Activated CD8-positive, alpha-beta memory T cell treated with anti-CD3 and anti-CD28 coated beads for 1 hour (primary cell): Measurements from ENCODE around the gene TIMM29.
"Not testable (repeated sequence)": the region's sequence is repeated elsewhere in the genome, so short reads cannot be mapped to it uniquely, and the experiment has no call there.

Experiments
- DNase-seq, 2 donors: peaks; one replicate each; pipeline ENCODE4 v3.0.0-alpha.2; 2020; ENCODE audit warnings: low read depth in 1 of 2; ENCODE audit errors: extremely low read depth in 1 of 2

Gene TIMM29

DNA sequence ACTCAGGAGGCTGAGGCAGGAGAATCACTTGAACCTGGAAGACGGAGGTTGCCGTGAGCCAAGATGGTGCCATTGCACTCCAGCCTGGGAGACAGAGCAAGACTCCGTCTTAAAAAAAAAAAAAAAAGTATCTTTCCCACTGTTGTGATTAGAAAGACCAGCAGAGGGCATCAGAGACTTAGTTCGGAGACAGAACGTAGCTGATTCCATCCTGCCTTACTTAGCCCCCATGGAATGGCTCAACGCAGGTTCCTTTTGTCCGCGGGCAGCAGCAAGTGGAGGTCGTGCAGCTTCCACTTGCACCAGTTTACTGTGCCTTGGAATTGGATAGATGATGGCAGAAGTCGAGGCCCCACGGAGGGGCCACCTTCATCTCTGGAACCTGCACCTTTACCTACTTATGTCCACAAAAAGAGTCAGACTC lies 8.1 kb downstream of the TIMM29 start:
- no peak for DNase-seq

DNA sequence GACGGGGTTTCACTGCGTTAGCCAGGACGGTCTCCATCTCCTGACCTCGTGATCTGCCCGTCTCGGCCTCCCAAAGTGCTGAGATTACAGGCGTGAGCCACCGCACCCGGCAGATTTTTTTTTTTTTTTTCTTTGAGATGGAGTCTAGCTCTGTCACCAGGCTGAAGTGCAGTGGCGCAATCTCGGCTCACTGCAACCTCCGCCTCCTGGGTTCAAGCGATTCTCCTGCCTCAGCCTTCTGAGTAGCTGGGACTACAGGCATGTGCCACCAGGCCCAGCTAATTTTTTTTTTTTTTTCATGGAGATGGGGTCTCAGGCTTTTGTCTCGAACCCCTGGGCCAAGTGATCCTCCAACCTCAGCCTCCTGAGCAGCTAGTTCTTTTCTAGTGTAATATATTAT lies 13.0 kb downstream of the TIMM29 start:
- DNase-seq: not testable (repeated sequence)

DNA sequence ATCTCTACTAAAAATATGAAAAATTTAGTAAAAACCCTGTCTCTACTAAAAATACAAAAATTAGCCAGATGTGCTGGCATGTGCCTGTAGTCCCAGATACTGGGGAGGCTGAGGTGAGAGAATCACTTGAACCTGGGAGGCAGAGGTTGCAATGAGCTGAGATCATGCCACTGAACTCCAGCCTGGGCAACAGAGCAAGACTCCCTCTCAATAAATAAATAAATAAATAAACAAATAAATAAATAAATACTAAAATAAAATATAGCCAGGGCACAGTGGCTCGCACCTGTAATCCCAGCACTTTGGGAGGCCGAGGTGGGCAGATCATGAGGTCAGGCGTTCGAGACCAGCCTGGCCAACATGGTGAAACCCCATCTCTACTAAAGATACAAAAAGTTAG lies 14.8 kb downstream of the TIMM29 start:
- DNase-seq: not testable (repeated sequence)

DNA sequence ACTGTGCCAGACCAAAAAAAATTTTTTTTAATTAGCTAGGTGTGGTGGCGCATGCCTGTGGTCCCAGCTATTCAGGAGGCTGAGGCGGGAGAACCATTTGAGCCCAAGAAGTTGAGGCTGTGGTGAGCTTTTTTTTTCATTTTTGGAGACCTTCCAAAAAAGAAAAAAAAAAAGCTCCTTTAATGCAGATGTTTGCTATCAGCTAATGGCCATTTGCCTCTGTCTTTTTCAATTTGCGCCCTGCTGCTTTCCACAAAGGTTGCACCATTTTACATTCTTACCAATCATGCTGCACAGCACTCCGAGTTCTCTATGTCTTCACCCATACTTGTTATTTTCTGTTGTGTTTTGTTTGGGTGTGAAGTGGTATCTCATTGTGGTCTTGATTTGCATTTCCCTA lies 16.7 kb downstream of the TIMM29 start:
- DNase-seq: no peak

DNA sequence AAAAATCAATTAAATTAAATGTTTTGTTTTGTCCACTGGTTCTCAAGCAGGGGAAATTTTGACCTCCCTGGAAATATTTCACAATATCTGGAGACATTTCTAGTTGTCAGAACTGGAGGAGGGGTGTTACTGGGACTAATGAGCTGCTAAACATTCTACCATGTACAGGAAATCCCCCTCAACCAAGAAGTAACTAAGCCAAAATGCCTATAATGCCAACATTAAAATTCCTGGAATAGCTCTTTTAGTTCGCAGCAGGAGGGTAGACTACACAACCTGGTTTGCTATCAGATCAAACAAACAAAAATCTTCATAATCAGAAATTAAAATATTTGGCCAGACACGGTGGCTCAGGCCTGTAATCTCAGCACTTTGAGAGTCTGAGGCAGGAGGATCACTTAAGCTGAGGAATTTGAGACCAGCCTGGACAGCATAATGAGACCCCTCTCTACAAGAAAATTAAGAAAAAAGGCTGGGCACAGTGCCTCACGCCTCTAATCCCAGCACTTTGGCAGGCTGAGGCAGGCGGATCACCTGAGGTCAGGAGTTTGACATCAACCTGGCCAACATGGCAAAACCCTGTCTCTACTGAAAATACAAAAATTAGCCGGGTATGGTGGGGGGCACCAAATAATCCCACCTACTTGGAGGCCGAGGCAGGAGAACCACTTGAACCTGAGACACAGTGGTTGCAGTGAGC lies 18.5 kb downstream of the TIMM29 start:
- no peak for DNase-seq

DNA sequence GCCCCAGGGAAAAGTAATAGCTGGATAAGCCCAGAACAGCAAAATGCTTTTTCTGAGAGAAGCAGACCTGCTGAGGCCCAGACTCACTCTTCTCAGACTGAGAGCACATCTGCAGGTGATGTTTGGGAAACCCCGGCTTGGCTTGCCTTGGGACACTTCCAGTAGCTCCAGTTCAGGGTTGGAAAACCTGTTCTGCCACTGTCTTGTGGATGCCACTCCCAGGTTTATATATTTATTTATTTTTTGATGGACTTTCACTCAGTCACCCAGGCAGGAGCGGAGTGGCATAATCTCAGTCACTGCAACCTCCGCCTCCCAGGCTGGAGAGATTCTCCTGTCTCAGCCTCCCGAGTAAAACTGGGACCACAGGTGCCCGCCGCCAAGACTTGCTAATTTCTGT lies 24.2 kb downstream of the TIMM29 start:
- DNase-seq: no peak

DNA sequence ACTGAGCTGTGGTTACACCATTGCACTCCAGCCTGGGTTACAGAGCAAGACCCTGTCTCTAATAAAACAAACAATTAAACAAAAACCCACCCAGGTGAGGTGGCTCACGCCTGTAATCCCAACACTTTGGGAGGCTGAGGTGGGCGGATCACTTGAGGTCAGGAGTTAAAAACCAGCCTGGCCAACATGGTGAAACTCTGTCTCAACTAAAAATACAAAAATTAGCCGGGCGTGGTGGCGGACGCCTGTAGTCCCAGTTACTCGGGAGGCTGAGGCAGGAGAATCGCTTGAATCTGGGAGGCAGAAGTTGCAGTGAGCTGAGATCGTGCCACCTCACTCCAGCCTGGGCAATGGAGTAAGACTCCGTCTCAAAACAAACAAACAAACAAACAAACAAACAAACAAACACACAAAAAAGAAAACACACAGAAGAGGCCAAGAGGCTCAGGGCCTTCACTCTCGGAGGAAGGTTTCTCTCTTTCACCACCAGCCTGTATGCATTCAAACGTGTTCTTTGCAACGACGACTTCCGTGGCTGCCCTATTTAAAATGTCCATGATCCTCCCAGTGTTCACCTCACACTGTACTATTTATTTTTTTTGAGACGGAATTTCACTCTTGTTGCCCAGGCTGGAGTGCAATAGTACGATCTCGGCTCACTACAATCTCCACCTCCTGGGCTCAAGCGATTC lies 30.8 kb downstream of the TIMM29 start:
- not testable (repeated sequence) for DNase-seq

DNA sequence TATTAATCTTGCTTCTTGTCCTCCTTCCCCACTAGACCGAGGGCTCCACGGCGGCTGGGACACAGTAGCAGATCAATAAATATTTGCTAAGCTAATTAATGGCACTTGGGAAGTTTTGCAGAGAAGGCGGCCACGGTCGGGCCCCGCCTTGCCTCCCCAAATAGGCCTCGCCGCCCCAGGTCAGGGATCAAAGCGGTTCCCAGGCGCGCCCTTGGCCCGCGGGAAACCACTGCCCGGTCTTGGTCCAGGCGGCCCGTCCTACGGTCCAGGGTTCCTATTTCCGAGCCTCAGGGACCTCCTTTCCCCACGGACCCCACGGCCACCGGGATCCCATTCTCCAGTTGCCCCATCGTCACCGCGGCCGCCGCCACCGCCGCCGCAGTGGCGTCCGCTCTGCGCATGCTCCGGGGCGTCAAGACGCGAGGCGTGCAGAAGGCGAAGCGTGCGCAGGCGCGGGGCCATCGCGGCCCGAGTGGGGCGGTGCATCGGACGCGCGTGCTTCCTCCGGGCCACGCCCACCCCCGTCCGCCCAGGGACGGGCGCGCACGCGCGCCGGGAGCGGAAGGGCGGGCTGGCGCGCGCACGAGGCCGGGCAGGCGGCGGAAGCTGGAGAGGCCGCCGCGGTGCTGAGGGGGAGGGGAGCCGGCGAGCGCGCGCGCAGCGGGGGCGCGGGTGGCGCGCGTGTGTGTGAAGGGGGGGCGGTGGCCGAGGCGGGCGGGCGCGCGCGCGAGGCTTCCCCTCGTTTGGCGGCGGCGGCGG lies 31.9 kb downstream of the TIMM29 start, which contains the start of gene SMARCA4:
Gene SMARCA4, plus strand, starts transcription at position 717 of the 759 bp plus-strand sequence. CDS start 23,122 bp downstream, outside the sequence.
- peak; percentile 91 to 97 for DNase-seq

DNA sequence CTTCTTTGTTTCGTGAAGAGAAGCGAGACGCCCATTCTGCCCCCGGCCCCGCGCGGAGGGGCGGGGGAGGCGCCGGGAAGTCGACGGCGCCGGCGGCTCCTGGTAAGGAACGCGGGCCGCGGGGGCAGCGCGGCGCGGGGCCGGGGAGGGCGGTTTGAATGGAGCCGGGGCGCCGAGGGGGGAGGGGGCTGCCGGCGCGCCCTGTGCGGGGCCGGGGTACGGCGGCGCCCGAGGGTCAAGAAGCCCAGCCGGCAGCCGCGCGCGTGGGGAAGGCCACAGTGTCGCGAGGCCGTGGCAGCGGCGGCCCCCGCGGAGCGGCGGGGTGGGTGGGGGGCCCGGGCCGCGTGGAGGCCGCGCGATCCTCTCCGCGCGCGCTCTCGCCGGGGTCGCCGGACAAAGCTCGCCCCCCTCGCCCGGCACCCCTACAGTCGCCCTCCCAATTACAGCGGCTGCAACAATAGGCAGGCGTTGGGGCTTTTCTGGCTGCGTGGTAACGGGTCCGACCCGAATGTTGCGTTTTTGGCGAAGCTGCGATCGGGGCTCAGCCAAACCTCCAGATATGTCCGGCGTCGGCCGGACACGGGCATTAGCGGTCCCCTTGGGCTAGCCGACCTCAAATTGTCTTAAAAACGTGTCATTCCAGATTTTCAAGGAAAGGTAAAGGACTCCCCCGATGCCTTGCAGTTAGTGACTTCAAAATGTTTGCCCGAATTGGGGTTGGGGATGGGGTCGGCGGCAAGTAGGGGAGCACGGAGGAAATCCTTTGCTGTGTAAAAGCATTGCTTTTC lies 32.7 kb downstream of the TIMM29 start:
- no peak for DNase-seq

DNA sequence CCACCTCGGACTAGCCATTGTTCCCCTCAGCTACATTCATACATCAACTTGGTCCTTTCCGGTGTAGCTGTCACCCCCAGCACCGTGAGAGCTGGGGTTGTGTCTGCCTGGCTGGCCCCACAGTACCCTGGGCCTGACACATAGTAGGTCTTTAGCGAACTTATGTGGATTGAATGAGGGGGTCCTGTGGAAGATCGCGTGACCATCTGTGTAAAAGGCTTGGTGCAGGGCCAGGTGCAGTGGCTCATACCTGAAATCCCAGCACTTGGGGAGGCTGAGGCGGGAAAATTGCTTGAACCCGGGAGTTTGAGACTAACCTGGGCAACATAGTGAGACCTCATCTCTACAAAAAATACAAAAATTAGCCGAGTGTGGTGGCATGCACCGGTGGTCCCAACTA lies 34.3 kb downstream of the TIMM29 start:
- DNase-seq: no peak

DNA sequence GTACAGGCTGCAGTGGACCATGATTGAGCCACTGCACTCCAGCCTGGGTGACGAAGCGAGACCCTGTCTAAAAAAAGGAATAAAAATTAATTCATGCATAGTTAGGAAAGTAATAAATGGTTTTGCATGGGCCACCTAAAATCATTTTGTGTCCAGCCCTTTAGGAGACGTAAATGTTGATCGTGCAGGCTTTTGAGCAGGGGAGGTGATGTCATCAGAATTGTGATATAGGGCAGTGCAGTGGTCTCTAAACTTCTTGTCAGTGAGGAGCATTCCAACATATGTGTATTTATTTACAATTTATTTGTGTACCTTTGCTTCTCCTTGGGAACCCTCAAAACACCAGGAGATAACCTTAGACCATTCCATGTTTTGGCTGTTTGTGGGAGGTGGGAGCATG lies 35.3 kb downstream of the TIMM29 start:
- no peak for DNase-seq

DNA sequence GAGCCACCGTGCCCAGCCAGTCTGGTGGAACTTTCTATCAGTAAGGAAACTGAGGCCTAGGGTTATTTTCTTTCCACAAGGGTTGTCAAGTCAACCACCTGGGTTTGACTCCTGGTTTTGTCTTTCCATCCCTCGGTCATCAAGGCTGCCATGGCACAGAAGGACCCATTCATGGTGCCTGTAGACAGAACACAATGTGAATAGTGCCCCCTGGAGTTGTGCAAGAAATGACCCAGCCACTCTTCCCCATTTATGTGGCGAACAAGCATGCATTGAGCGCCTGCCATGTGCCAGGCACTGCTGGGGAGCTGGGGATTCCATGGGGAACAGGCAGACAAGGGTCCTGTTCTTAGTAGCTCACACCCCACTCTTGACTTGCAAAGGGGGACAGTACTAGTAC lies 36.3 kb downstream of the TIMM29 start:
- DNase-seq: no peak

DNA sequence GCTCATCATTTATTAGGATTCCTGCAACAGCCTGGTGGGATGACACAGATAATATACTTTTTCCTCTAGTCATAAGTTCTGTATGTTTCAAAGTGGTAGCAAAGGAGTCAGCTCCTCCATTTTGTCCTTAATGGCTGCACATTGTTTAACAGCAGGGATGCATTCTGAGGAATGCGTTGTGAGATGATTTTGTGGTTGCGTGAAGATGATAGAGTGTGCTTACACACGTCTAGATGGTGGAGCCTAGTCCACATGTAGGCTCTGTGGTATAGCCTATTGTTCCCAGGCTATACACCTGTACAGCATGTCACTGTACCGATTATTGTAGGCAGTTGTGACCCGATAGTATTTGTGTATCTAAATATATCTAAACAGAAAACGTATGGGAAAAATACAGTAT lies 36.8 kb downstream of the TIMM29 start:
- no peak for DNase-seq

DNA sequence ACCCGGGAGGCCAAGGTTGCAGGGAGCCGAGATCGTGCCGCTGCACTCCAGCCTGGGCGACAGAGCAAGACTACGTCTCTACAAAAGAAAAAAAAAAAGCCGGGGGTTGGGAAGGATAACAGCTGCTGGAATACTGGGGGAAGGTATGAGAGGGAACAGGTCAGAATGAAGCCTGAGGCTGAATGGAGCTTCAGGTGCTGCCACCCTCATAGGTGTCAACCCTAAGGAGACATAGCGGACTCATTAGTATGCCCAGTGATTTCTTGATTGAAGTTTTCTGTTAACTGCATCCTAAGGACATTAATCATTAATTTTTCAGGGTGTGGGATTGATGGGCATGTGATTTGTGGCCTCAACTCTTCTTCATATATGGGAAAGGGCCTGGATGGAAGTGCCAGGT lies 38.2 kb downstream of the TIMM29 start:
- no peak for DNase-seq

DNA sequence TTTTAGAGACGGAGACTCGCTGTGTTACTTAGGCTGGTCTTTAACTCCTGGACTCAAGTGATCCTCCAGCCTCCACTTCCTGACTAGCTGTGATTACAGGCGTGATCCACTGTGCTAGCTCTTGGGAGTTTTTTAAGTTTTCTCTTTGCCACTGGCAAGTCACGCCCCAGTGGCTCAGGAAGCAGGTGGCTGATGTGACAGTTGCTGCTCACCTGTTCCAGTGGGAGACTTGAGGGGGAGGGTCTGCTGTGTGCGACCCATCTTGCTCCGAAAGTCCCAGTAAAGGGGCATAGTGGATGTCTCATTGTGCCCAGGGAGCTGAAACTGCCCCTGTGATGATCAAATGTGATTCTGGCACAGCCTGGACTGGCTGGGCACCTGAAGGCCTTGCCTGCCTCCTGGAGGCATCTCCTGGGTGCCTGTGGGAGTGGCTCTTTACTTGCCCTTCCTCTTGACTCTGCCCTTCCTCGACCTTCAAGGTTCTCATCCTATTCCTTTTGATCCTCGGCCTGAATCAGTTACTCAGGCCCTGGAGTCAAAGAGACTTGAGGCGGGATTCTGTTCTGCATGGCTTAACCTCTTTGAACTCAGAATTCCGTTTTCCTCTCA lies 40.0 kb downstream of the TIMM29 start:
- DNase-seq: no peak

DNA sequence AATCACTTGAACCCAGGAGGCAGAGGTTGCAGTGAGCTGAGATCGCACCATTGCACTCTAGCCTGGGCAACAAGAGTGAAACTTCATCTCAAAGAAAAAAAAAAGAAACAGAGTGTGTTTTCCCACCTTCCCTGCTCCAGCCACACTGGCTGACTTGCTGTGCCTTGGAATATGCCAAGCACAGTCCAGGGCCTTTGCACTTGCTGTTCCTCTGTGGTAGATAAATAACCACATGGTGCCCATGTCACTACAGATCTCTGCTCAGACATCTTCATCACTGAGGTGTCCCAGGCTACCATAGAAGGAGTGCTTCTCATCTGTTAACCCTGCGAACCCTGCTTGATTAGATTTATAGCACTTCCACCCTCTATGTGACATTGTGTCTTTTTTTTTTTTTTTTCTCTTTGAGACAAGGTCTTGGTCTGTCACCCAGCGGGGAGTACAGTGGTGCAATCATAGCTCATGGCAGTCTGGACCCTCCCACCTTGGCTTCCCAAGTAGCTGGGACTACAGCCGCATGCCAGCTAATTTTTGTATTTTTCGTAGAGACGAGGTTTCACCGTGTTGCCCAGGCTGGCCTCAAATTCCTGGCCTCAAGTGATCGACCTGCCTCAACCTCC lies 42.6 kb downstream of the TIMM29 start:
- DNase-seq: no peak

DNA sequence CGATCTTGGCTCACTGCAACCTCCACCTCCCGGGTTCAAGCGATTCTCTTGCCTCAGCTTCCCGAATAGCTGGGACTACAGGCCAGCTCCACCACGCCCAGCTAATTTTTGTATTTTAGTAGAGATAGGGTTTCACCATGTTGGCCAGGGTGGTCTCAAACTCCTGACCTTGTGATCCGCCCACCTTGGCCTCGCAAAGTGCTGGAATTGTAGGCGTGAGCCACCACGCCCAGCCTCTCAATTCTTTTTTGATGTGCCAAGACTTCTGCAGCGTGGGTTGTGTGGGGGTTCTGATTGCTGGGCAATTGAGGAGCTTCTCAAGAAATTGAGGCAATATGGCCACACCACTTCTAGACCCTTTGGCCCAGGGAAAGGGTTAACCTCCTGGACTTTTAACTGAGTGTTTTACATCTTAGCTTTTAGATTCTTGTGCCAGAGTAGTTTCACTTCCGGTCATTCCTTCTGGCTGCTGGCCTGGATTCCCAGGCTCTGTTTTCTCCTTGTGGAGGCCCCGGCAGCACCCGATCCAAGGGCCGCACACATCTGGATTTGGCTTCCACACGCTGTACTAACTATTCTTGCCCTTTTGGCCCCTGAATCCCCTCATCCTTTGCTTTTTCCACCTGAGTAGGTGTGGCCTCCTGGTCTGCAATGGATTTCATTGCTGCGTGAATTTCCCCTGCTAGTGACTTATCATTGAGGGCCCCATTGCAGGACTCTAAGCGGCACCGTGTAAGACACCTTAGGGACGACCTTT lies 46.9 kb downstream of the TIMM29 start:
- no peak for DNase-seq

DNA sequence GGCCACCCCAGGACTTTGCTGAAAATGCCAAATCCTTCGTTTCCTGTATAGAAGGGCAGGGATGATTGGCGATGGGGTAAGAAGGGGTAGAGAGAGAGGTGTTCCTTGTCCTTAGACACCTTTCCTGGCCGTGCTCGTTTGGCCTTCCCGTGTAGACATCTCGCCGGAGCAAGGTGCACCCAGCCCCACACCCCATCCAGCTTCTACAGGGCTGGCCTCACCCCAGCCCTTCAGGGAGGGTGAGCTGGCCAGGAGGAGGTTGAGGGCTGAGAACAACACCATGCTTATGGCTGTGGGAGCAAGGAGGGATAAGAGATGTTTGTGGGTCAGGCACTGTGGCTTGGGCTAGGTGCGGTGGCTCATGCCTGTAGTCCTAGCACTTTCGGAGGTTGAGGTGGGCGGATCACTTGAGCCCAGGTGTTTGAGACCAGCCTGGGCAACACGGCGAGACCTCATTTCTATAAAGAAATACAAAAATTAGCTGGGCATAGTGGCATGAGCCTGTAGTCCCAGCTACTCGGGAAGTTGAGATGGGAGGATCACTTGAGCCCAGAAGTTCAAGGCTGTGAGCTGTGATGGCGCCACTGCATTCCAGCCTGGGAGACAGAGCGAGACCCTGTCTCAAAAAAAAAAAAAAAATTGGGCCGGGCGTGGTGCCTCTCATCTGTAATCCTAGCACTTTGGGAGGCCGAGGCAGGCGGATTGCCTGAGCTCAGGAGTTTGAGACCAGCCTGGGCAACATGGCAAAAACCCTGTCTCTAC lies 47.7 kb downstream of the TIMM29 start:
- no peak for DNase-seq

DNA sequence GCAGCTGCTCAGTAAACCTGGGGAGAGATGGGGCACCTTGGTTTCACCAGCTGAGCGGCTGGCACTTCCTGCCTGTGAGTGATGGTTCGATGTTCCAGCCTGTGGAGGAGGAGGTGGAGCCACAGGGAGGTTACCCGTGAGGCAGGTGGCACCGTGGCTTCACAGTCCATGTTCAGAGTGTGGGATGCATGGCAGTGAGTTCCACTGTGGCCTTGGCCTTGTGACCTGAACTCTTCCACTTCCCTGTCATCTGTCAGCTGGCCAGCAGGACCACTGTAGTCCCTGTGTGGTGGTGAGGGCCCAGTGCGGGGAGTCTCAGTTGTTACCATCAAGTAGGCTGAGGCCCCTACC lies 49.1 kb downstream of the TIMM29 start:
- no peak for DNase-seq
